ENCODE data around the gene FBXL19.

Gene FBXL19

GRCh38 chr16:30934827-30935557, 11.6 kb downstream of the FBXL19 start (continued):
- TF ChIP-seq, protein P1, sequence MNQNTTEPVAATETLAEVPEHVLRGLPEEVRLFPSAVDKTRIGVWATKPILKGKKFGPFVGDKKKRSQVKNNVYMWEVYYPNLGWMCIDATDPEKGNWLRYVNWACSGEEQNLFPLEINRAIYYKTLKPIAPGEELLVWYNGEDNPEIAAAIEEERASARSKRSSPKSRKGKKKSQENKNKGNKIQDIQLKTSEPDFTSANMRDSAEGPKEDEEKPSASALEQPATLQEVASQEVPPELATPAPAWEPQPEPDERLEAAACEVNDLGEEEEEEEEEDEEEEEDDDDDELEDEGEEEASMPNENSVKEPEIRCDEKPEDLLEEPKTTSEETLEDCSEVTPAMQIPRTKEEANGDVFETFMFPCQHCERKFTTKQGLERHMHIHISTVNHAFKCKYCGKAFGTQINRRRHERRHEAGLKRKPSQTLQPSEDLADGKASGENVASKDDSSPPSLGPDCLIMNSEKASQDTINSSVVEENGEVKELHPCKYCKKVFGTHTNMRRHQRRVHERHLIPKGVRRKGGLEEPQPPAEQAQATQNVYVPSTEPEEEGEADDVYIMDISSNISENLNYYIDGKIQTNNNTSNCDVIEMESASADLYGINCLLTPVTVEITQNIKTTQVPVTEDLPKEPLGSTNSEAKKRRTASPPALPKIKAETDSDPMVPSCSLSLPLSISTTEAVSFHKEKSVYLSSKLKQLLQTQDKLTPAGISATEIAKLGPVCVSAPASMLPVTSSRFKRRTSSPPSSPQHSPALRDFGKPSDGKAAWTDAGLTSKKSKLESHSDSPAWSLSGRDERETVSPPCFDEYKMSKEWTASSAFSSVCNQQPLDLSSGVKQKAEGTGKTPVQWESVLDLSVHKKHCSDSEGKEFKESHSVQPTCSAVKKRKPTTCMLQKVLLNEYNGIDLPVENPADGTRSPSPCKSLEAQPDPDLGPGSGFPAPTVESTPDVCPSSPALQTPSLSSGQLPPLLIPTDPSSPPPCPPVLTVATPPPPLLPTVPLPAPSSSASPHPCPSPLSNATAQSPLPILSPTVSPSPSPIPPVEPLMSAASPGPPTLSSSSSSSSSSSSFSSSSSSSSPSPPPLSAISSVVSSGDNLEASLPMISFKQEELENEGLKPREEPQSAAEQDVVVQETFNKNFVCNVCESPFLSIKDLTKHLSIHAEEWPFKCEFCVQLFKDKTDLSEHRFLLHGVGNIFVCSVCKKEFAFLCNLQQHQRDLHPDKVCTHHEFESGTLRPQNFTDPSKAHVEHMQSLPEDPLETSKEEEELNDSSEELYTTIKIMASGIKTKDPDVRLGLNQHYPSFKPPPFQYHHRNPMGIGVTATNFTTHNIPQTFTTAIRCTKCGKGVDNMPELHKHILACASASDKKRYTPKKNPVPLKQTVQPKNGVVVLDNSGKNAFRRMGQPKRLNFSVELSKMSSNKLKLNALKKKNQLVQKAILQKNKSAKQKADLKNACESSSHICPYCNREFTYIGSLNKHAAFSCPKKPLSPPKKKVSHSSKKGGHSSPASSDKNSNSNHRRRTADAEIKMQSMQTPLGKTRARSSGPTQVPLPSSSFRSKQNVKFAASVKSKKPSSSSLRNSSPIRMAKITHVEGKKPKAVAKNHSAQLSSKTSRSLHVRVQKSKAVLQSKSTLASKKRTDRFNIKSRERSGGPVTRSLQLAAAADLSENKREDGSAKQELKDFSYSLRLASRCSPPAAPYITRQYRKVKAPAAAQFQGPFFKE (tag by site-specific recombination; IDR thresholded peaks at IDR 0.05; ENCODE audit: borderline replicate concordance) = no peak
- TF ChIP-seq ZNF843 (tag by site-specific recombination; IDR thresholded peaks at IDR 0.05) (no peak), REPIN1 (tag by site-specific recombination; IDR thresholded peaks at IDR 0.05; ENCODE audit: low read depth) (no peak; the same call in 1 of the 2 replicates), ZNF350 (tag by site-specific recombination; IDR thresholded peaks at IDR 0.05) (no peak), ZBTB49 (tag by site-specific recombination; IDR thresholded peaks at IDR 0.05; ENCODE audit: low read depth) (no peak), OSR2 (tag by site-specific recombination; IDR thresholded peaks at IDR 0.05) (no peak), GLI4 (tag by site-specific recombination; IDR thresholded peaks at IDR 0.05) (no peak), ZNF155 (tag by site-specific recombination; IDR thresholded peaks at IDR 0.05) (no peak), ZEB2 (tag by site-specific recombination; IDR thresholded peaks at IDR 0.05) (peak; percentile 72), ZSCAN4 (tag by site-specific recombination; IDR thresholded peaks at IDR 0.05) (no peak), ZNF580 (tag by site-specific recombination; IDR thresholded peaks at IDR 0.05) (no peak), ZNF214 (tag by site-specific recombination; IDR thresholded peaks at IDR 0.05; ENCODE audit: borderline replicate concordance) (no peak), KLF1 (tag by site-specific recombination; IDR thresholded peaks at IDR 0.05) (no peak), ZNF791 (tag by site-specific recombination; IDR thresholded peaks at IDR 0.05) (no peak), ZNF24 (tag by site-specific recombination; IDR thresholded peaks at IDR 0.05) (peak; percentile 97), MEIS1 (CRISPR knock-in tag; IDR thresholded peaks at IDR 0.05; ENCODE audit: borderline replicate concordance) (no peak), YY2 (tag by site-specific recombination; IDR thresholded peaks at IDR 0.05) (peak; percentile 72), ZNF184 (tag by site-specific recombination; IDR thresholded peaks at IDR 0.05) (no peak), ZNF248 (tag by site-specific recombination; IDR thresholded peaks at IDR 0.05) (no peak), RBAK (tag by site-specific recombination; IDR thresholded peaks at IDR 0.05) (no peak)
- TF ChIP-seq, protein P2, sequence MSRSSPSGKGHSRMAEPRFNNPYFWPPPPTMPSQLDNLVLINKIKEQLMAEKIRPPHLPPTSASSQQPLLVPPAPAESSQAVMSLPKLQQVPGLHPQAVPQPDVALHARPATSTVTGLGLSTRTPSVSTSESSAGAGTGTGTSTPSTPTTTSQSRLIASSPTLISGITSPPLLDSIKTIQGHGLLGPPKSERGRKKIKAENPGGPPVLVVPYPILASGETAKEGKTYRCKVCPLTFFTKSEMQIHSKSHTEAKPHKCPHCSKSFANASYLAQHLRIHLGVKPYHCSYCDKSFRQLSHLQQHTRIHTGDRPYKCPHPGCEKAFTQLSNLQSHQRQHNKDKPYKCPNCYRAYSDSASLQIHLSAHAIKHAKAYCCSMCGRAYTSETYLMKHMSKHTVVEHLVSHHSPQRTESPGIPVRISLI (tag by site-specific recombination; IDR thresholded peaks at IDR 0.05) = no peak
- TF ChIP-seq, protein P3, sequence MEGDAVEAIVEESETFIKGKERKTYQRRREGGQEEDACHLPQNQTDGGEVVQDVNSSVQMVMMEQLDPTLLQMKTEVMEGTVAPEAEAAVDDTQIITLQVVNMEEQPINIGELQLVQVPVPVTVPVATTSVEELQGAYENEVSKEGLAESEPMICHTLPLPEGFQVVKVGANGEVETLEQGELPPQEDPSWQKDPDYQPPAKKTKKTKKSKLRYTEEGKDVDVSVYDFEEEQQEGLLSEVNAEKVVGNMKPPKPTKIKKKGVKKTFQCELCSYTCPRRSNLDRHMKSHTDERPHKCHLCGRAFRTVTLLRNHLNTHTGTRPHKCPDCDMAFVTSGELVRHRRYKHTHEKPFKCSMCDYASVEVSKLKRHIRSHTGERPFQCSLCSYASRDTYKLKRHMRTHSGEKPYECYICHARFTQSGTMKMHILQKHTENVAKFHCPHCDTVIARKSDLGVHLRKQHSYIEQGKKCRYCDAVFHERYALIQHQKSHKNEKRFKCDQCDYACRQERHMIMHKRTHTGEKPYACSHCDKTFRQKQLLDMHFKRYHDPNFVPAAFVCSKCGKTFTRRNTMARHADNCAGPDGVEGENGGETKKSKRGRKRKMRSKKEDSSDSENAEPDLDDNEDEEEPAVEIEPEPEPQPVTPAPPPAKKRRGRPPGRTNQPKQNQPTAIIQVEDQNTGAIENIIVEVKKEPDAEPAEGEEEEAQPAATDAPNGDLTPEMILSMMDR (tag by site-specific recombination; IDR thresholded peaks at IDR 0.05) = peak; percentile 82
- TF ChIP-seq, protein P4, sequence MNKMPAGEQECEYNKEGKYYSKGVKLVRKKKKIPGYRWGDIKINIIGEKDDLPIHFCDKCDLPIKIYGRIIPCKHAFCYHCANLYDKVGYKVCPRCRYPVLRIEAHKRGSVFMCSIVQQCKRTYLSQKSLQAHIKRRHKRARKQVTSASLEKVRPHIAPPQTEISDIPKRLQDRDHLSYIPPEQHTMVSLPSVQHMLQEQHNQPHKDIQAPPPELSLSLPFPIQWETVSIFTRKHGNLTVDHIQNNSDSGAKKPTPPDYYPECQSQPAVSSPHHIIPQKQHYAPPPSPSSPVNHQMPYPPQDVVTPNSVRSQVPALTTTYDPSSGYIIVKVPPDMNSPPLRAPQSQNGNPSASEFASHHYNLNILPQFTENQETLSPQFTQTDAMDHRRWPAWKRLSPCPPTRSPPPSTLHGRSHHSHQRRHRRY (tag by site-specific recombination; IDR thresholded peaks at IDR 0.05) = no peak
- TF ChIP-seq, protein P5, sequence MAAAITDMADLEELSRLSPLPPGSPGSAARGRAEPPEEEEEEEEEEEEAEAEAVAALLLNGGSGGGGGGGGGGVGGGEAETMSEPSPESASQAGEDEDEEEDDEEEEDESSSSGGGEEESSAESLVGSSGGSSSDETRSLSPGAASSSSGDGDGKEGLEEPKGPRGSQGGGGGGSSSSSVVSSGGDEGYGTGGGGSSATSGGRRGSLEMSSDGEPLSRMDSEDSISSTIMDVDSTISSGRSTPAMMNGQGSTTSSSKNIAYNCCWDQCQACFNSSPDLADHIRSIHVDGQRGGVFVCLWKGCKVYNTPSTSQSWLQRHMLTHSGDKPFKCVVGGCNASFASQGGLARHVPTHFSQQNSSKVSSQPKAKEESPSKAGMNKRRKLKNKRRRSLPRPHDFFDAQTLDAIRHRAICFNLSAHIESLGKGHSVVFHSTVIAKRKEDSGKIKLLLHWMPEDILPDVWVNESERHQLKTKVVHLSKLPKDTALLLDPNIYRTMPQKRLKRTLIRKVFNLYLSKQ (tag by site-specific recombination; IDR thresholded peaks at IDR 0.05; ENCODE audit: borderline replicate concordance) = no peak
